Endometrial microvascular endothelial cells (primary cell): ENCODE data around the gene TKT. TPM values are rescaled to one million over a fixed set of nuclear protein-coding genes. Genes with fewer than 3 reads are reported as not detected.

Experiments used
- in situ Hi-C: cut with HindIII; loops from 2 replicates; pipeline ENCODE4 v1.10.0; 2017; ENCODE audit warnings: low sequenced_read_pairs, low pct_unique_long_range_greater_than_20kb; ENCODE audit errors: inconsistent ontology term
- total RNA-seq: library from RNA; depleted of rRNA; stranded (reverse); fragments of >200 nt; gene quantifications from one replicate; pipeline ENCODE4 v1.2.3, GENCODE V29; 2015; ENCODE audit errors: inconsistent ontology term

Gene TKT
- total RNA-seq, 1 donor from 2014 or later = 579 TPM

DNA sequence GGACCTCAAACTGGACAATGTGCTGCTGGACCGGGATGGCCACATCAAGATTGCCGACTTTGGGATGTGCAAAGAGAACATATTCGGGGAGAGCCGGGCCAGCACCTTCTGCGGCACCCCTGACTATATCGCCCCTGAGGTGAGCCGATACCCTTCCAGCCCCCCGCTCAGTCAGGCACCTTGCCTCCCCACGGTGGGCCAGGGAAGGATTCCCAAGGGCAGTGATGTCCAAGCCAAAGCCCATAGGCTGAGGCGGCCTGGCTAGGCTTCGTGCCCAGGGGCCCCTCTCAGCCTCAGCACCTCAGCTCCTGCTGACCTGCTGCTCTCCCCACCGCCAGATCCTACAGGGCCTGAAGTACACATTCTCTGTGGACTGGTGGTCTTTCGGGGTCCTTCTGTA lies 67.1 kb downstream of the TKT start:
- in situ Hi-C loops = no loop called here

DNA sequence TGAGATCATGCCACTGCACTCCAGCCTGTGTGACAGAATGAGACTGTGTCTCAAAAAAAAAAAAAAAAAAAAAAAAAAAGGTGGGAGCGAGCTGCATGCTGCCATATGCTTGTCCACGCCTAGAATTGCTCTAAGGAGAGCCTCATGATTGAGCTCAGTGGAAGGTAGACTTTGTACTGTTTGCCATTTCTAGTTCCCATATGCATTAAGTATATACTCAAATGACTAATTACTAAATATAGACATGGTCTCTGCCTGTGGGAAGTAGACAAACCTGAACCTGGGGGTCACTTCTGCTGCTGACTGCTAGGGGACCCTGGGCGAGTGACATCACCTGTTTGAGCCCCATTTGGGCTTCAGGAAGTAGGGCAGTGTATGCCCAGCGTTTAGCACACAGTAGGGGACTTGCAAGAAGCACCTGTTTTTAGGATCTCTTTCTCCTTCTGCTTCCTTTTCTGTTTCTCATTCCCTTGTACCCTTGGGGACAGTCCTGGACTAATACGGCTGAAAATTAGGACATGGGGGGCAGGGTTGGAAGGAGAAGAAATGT lies 67.6 kb downstream of the TKT start:
- in situ Hi-C loops = no loop called here

DNA sequence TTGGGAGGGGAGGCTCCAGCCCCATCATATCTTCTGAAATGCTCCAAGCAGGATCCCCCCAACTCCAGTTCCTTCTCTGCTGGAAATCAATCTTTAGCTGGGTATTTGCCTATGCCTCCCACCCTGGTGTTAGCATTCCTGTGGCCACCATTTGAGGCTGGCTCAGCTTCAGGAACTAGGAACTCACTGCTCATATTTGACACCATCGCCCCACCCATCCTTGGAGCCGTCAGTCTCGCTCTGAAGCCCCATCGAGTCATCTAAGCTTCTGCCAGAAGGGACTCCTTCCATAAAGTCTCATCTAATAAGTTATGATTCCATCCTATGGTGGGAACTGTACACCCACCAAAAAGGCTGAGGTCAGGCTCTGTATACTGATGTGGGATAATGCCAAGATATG lies 68.4 kb downstream of the TKT start:
- in situ Hi-C loops = no loop called here

- in situ Hi-C loops = no loop called here
Observed at GRCh38 chr3:53186726-53187125, 69.1 kb downstream of the TKT start.

DNA sequence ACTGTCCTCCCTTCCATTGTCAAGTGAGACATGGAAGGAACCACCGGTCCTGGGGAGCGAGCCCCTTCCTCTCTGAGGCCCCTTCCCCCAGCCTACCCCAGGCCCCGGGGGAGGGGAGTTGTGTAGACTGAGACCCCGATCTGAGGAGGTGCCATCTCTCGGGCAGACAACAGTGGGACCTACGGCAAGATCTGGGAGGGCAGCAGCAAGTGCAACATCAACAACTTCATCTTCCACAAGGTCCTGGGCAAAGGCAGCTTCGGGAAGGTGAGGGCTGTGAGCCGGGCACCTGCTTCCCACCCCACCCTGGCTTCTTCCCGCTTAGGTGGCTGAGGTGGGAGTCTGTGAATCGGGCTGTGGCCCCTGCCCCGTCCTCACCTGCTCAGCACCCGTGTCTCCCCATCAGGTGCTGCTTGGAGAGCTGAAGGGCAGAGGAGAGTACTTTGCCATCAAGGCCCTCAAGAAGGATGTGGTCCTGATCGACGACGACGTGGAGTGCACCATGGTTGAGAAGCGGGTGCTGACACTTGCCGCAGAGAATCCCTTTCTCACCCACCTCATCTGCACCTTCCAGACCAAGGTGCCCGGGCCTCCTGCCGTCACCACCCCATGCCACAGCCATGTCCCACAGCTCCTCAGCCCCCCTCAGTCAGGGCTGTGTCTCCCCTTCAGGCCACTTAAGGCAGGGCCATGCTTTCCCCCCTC lies 69.9 kb downstream of the TKT start:
- in situ Hi-C loops = no loop called here

DNA sequence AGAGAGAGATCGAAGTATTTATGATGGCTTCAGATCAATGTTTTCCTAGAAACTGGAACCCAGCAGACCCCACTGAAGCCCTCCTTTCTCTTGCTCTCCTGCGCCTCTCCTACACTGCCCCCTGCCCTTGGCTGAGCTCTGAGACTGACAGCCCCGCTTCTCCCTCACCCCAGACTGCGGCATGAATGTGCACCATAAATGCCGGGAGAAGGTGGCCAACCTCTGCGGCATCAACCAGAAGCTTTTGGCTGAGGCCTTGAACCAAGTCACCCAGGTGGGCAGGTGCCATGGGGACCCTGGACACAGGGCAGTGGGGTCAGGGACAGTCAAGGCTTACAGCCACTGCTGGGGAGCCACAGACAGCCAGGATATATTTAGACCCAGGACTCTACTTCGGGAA lies 71.1 kb downstream of the TKT start:
- in situ Hi-C loops = no loop called here

DNA sequence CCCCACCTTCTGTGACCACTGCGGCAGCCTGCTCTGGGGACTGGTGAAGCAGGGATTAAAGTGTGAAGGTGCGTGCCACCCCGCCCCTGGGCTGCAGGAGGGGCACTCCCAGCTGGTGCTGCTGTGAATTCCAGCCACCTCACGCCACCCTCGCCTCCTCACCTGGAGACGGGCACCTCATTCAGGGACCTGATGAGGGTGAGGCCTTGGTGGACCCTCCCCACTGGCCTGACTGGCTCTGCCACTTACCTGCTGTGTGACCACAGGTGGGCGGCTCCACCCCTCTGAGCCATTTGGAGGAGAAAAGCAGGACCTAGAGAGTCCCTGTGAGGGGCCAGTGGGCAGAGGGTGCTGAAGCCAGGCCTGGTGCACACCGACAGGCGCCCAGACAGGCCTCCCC lies 72.3 kb downstream of the TKT start:
- in situ Hi-C loops = no loop called here

GRCh38 chr3:53182764-53183355 lies 73.0 kb downstream of the TKT start:
- in situ Hi-C loops = no loop called here

DNA sequence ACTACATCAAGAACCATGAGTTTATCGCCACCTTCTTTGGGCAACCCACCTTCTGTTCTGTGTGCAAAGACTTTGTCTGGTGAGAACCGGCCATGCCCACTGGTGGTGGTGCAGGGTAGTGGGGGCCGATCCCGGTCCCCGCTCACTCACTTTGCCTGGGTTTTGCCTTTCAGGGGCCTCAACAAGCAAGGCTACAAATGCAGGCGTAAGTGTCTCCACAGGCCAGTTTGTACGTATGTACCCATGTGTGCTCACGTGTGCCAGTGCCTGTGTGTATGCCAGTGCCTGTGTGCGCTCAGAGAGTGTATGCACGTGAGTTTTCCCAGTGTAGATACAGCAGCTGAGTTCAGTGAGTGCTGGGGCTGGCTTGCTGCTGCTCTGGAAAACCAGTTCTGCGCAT lies 74.3 kb downstream of the TKT start:
- in situ Hi-C loops = no loop called here

GRCh38 chr3:53181024-53181371 lies 74.8 kb downstream of the TKT start:
- in situ Hi-C loops = no loop called here

DNA sequence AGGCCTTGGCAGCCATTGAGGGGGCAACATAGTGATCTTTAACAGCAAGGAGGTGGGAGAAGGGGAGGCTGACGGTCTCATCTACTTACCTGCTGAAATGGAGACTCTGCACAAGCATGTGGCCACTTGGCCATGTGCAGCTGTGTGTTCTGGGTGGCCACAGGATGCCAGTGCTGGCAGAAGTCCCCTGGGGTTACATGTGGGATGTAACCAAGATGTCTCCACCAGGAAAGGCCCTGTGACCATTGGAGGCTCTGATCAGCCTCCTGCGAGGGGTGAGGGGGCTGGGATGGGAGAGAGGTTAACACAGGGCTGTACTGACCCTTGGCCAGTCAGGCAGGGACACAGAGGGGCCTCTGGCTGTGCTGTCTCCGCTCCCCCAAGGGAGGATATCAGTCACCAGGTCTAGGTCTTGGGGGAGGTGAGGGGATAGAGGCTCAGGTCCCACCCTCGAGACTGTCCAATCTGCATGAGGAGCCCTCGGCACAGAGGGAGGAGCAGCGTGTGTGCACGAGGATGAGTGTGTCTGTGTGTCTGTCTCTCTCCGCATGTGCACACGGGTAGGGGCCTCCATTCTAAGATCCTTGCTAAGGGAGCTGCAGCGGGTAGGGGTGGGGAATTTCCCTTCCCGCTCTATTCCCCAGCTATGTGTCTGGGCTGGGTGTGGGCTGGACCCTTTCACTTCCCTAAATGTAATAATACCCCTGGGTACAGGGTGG lies 75.4 kb downstream of the TKT start:
- in situ Hi-C loops = no loop called here

- in situ Hi-C loops = no loop called here
Observed at GRCh38 chr3:53179580-53179979, 76.2 kb downstream of the TKT start.

DNA sequence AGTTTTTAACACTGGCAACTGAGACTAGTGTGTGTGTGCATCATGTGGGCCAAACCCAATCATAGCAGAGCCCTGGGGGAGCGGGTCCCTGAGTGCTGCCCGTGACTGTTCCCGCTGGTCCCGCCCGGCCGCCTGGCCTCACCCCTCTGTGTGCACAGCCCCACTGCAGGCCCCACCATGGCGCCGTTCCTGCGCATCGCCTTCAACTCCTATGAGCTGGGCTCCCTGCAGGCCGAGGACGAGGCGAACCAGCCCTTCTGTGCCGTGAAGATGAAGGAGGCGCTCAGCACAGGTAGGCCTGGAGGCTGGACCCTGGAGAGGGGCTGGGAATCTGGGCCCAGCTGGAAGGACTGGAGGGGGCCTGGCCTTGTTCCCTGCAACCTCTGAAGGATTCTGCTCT lies 77.6 kb downstream of the TKT start:
- in situ Hi-C loops = no loop called here

DNA sequence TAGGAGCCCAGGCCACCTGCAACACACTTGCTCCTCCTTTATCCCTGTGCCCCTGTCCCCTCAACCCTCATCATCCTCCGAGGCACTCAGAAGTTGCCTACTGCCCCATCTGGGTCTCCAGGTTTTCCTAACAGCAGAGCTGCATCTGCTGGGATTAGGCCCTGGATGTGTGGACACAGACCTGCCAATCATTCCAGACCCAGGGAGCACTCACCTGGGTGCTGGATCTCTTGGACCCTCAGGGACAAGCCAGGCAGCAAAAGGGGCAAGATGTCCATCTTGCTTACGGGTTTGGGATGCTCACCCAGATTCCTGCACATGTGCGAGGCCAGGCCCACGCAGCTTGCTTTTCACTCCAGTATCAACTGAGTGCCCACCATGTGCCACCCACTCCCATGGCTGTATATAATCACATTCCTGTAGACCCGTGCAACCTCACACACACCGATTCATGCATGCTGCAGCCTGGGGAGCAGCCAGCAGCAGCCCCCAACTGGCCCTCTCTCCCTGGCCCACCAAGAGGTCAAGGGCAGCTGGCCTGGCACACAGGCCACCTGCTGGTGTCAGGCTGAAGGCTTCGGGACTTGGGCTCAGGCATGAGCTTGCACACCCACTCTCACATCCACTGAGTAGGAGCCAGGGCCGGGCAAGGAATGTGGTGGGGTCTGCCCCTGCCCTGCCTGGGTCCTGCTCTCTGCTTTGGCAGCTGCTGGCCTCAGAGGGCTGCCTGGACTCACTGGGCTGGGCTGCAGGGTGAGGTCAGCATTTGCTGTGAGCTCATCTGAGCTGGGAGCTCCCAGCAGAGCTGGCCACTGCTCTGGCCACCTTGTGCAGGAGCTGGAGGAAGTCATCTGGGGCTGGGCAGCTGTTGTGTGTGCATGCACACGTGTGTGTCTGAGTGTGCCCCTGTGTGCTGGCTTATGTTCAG lies 79.9 kb downstream of the TKT start:
- in situ Hi-C loops = no loop called here

Other genes starting within 250 kb of the TKT start
- 4.9 TPM for gene SFMBT1, start 209.9 kb downstream of the TKT start, total RNA-seq
- 29.4 TPM for gene RFT1, start 125.6 kb downstream of the TKT start, total RNA-seq
- 2.7 TPM for gene PRKCD, start 94.8 kb downstream of the TKT start, total RNA-seq
- gene DCP1A, start 91.5 kb upstream of the TKT start, total RNA-seq = 15.0 TPM
- not detected for gene CACNA1D, start 238.6 kb upstream of the TKT start, total RNA-seq